Osteoblast (primary cell): ENCODE measurements around the gene JAGN1. TPM values are rescaled to one million over a fixed set of nuclear protein-coding genes. Genes with fewer than 3 reads are reported as not detected.

Source experiments
- DNase-seq: peaks from one replicate; pipeline ENCODE4 v3.0.0; 2011; ENCODE audit warnings: low spot score, mixed read lengths; ENCODE audit not compliant: insufficient read length; ENCODE audit errors: missing footprints
- H2AFZ ChIP-seq: 2 replicates; pipeline ENCODE4 v1.6.0; 2011; ENCODE audit warnings: mild to moderate bottlenecking, low read length
- H3K27ac ChIP-seq: 2 replicates; pipeline ENCODE4 v1.5.1; 2011; ENCODE audit warnings: mild to moderate bottlenecking, low read depth, low read length, moderate library complexity
- H3K27me3 ChIP-seq: 2 replicates; pipeline ENCODE4 v1.6.0; 2012; ENCODE audit warnings: mild to moderate bottlenecking, control low read depth, inconsistent platforms, low read length, moderate library complexity; ENCODE audit not compliant: insufficient read depth
- H3K36me3 ChIP-seq: 2 replicates; pipeline ENCODE4 v1.5.1; 2011; ENCODE audit warnings: mild to moderate bottlenecking, low read length, control low read depth, moderate library complexity; ENCODE audit not compliant: insufficient read depth
- H3K4me1 ChIP-seq: 2 replicates; pipeline ENCODE4 v1.5.1; 2011; ENCODE audit warnings: mild to moderate bottlenecking, low read length, control low read depth, moderate library complexity; ENCODE audit not compliant: insufficient read depth
- H3K4me2 ChIP-seq: 2 replicates; pipeline ENCODE4 v1.6.0; 2011; ENCODE audit warnings: mild to moderate bottlenecking, low read length; ENCODE audit not compliant: insufficient read depth
- H3K4me3 ChIP-seq: fragments of 200-600 bp; sonication (generic); 3 replicates; pipeline ENCODE4 v1.5.1; 2012; ENCODE audit warnings: mild to moderate bottlenecking, low read length, inconsistent platforms; ENCODE audit not compliant: insufficient read depth
- H3K79me2 ChIP-seq: 2 replicates; pipeline ENCODE4 v1.6.0; 2012; ENCODE audit warnings: mild to moderate bottlenecking, low read length, control low read depth, inconsistent platforms; ENCODE audit not compliant: insufficient read depth
- H3K9me3 ChIP-seq: 2 replicates; pipeline ENCODE4 v1.5.1; 2011; ENCODE audit warnings: low read depth, low read length, control low read depth
- H4K20me1 ChIP-seq: 2 replicates; pipeline ENCODE4 v1.6.0; 2012; ENCODE audit warnings: mild to moderate bottlenecking, low read length, control low read depth; ENCODE audit not compliant: insufficient read depth
- CTCF ChIP-seq: IDR thresholded peaks from 2 replicates; pipeline ENCODE4 v1.5.1; 2011; ENCODE audit warnings: mild to moderate bottlenecking, low read depth, low read length, moderate library complexity; ENCODE audit errors: extremely low read depth
- total RNA-seq: library from RNA; depleted of rRNA; stranded (reverse); fragments of >200 nt; gene quantifications from 2 replicates; pipeline ENCODE4 v1.2.3, GENCODE V29; 2012

Gene JAGN1
- total RNA-seq, 1 donor = 26.1 TPM

- H3K4me1 ChIP-seq = peaks cover 12% of the 10 kb centered on the region
- H3K27ac ChIP-seq = peak overlapping the region; percentile 34
- DNase-seq = no peak
- peak overlapping the region; percentile 49 for H3K4me2 ChIP-seq
- no peak for TF ChIP-seq CTCF
- no peaks in the 10 kb centered on the region for H4K20me1 ChIP-seq
- H3K9me3 ChIP-seq = no peaks in the 10 kb centered on the region
- no peak overlapping the region for H2AFZ ChIP-seq
- H3K79me2 ChIP-seq = no peaks in the 10 kb centered on the region
- H3K27me3 ChIP-seq = no peaks in the 10 kb centered on the region
- no peak overlapping the region for H3K4me3 ChIP-seq
- no peaks in the 10 kb centered on the region for H3K36me3 ChIP-seq
These were observed 6.5 kb upstream of the JAGN1 start for GRCh38 chr3:9883706-9884554.

- DNase-seq = peak; percentile 96
- peak overlapping the region; percentile 34 for H3K27ac ChIP-seq
These were observed 5.8 kb upstream of the JAGN1 start for GRCh38 chr3:9884555-9885165.

GRCh38 chr3:9886328-9886727 is 4.1 kb upstream of the JAGN1 start:
- Histone ChIP-seq H4K20me1 (no peaks in the 10 kb centered on the region), H3K4me2 (no peak overlapping the region), H3K27ac (no peak overlapping the region), H3K79me2 (peaks cover 9% of the 10 kb centered on the region), H3K9me3 (no peaks in the 10 kb centered on the region), H3K4me3 (no peak overlapping the region), H2AFZ (no peak overlapping the region), H3K36me3 (no peaks in the 10 kb centered on the region), H3K4me1 (peaks cover 21% of the 10 kb centered on the region), H3K27me3 (no peaks in the 10 kb centered on the region)
- no peak for DNase-seq
- TF ChIP-seq CTCF = no peak

More at GRCh38 chr3:9884555-9885165, 5.8 kb upstream of the JAGN1 start:
- H3K4me3 ChIP-seq = no peak overlapping the region
- H2AFZ ChIP-seq = no peak overlapping the region
- peak overlapping the region; percentile 49 for H3K4me2 ChIP-seq
- no peaks in the 10 kb centered on the region for H3K79me2 ChIP-seq
- H3K9me3 ChIP-seq = no peaks in the 10 kb centered on the region
- no peaks in the 10 kb centered on the region for H4K20me1 ChIP-seq
- H3K27me3 ChIP-seq = no peaks in the 10 kb centered on the region
- no peaks in the 10 kb centered on the region for H3K36me3 ChIP-seq
- no peak for TF ChIP-seq CTCF
- peaks cover 12% of the 10 kb centered on the region for H3K4me1 ChIP-seq

- TF ChIP-seq CTCF = no peak
- DNase-seq = no peak
These were observed 2.9 kb upstream of the JAGN1 start for GRCh38 chr3:9887480-9887879.

More at GRCh38 chr3:9887480-9887879, 2.9 kb upstream of the JAGN1 start:
- Histone ChIP-seq H3K4me3 (no peak overlapping the region), H4K20me1 (no peaks in the 10 kb centered on the region), H3K4me2 (no peak overlapping the region), H3K79me2 (peaks cover 18% of the 10 kb centered on the region), H3K4me1 (peaks cover 21% of the 10 kb centered on the region), H3K27ac (no peak overlapping the region), H2AFZ (no peak overlapping the region), H3K36me3 (peaks cover 3% of the 10 kb centered on the region), H3K9me3 (no peaks in the 10 kb centered on the region), H3K27me3 (no peaks in the 10 kb centered on the region)
